Left colon (tissue), 2 donors: ENCODE data around the gene ARHGAP40. TPM values are rescaled to one million over a fixed set of nuclear protein-coding genes. Genes with fewer than 3 reads are reported as not detected.

Experiments
- ATAC-seq: fragments of 200-7000 bp; cut with Tn5 transposase; one replicate; pipeline ENCODE4 v1.9.1; 2020; ENCODE audit warnings: mild to moderate bottlenecking, moderate library complexity
- DNase-seq, 2 donors: peaks; one replicate each; pipeline ENCODE4 v3.0.0-alpha.2; 2020
- intact Hi-C, 2 donors: fragments of 100-400 bp; cut with DNase I in 1 of 2; cut with micrococcal nuclease in 1 of 2; formaldehyde crosslinking; loops; one replicate each; pipeline versions ENCODE4 v1.11.2 to v1.14.0; 2022; cut with DNase I, micrococcal nuclease
- total RNA-seq, 2 donors: library from RNA; stranded (reverse); fragmentation: NEBNext Ultra II Directional; extraction: Animal tissue kit (Norgen Biotek cat#: 25700); gene quantifications; one replicate each; pipeline ENCODE4 v1.2.1, GENCODE V29; 2021
- donor health status: DM: no; HTN: no; CAD: no.
- donor health status: DM: yes; HTN: yes; CAD: no.

Gene ARHGAP40
- total RNA-seq, 2 donors from 2014 or later = not detected

- intact Hi-C loops = no loop called here
- DNase-seq = no peak
- no peak for ATAC-seq
Observed at GRCh38 chr20:38642498-38642897, 40.9 kb downstream of the ARHGAP40 start.

DNA sequence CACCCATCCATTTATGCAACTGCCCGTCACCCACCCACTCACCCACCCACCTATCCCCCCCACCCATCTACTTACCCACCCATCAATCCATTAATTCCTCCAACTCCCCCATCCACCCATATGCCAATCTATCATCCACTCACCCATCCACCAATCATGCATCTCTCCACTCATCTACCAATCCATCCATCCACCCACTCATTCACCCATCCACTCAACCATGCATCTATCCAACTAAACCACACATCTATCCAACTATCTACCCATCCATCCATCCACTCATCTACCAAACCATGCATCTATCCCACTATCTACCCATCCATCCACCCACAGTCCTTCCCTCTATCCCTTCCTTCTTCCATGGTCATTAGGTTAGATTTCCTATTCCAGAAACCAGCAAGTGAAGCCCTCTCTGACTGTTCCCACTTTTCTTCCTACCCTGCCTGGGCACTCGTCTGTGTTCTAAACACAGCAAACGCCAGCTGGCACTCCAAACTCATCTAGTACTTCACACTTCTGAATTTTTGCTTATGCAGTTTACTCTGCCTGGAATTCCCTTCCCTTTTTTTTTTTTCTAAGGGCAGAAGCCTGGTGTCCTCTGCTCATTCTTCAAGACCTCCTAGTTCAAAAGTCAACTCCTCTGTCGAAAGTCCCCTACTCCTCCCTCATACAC, 43.1 kb downstream of the ARHGAP40 start:
- DNase-seq (no peak), ATAC-seq (no peak)
- intact Hi-C loops = no loop called here

DNA sequence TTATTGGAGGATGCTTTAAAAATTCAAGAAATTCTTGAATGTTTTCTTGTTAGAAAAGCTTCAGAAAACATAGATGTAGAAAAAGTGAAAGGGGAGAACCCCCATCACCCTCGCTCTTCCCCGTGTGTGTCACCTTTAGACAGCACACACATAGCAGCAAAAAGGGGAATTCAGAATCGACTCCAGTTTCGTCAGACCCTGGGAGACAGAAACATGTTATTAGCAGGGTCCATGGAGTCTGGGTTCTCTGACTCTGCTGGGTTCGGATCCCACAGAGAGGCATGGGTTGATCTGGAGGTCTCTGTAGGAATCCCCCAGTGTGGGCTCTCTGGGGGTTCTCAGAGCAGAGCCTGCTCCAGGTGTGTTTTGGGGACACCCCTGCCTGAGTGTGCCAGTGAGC, 43.7 kb downstream of the ARHGAP40 start:
- ATAC-seq (no peak), DNase-seq (no peak)
- intact Hi-C loops = no loop called here

DNA sequence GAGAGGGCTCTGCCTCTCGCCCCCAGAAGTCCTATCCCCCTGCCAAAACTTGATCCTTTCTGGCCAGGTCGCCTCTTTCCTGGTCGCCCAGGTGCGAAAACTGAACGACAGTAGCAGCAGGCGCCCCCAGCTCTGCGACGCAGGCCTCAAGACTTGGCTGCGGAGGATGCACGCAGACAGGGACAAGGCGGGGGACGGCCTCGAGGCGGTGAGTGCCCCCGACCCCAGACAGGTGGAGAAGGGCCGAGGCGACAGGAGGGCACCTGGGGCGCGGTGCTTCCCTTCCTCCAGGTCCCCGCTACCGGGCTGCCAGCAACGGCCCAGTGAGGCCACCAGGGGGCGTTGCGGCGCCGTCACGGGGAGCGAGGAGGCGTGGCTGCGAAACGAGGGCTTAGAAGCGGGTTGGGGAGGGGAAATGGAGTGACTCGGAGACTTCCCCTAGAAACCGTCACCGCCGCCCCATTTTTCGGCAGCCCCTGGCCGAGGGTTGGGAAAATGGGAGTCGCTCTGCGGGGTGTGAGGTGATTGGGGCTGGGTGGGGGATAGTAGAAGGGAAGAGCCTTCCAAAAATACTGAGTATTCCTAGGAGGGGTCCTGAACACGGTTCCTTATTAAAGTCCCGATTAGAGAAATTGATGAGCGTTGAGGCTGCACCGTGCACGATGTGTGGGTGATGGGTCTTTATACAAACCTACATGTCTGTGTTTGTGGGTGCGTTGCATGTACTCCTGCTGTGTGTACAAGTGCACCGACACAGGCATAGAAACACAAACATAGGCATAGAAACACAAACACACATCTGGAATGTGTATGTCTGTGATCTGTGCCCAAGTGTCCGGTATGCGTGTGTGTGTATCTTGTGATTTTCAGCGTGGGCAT, 44.6 kb downstream of the ARHGAP40 start:
- DNase-seq = peak; percentile 59 to 79
- intact Hi-C loops = no loop called here
- ATAC-seq = peak; percentile 97

- DNase-seq (no peak), ATAC-seq (peak; percentile 39)
- intact Hi-C loops = no loop called here
Observed at GRCh38 chr20:38649275-38649891, 47.8 kb downstream of the ARHGAP40 start.

- ATAC-seq (no peak), DNase-seq (no peak)
- intact Hi-C loops = loop anchor here (5.0 to 10.0 kb wide), 2 partner anchors 85 to 242 kb away; no protein-coding TSS in a partner anchor
Observed at GRCh38 chr20:38650010-38650409, 48.4 kb downstream of the ARHGAP40 start.

DNA sequence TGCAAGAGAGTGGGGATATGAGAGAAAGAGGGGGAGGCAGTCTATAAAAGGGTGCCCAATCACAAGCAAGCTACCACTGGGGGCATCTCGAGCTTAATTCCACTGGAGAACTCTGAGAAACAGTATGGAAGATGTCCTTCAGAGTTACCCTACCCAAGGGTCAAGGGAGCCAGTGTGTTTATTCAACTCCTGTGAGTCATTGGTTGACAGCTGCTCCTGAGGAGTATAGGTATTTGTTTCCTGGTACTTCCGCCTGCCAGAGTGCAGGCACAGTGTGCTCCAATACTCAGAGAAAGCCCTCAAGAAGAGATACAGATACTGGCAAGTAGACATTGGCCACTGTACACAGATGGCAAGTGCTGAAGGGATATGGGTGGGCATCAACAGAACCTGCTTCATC, 49.5 kb downstream of the ARHGAP40 start:
- ATAC-seq (no peak), DNase-seq (no peak)
- intact Hi-C loops = loop anchor here (5.0 to 10.0 kb wide), 2 partner anchors 84 to 241 kb away; no protein-coding TSS in a partner anchor

GRCh38 chr20:38651562-38651961, 50.0 kb downstream of the ARHGAP40 start:
- ATAC-seq (no peak), DNase-seq (no peak)
- intact Hi-C loops = loop anchor here (5.0 to 10.0 kb wide), 2 partner anchors 83 to 241 kb away; no protein-coding TSS in a partner anchor

DNA sequence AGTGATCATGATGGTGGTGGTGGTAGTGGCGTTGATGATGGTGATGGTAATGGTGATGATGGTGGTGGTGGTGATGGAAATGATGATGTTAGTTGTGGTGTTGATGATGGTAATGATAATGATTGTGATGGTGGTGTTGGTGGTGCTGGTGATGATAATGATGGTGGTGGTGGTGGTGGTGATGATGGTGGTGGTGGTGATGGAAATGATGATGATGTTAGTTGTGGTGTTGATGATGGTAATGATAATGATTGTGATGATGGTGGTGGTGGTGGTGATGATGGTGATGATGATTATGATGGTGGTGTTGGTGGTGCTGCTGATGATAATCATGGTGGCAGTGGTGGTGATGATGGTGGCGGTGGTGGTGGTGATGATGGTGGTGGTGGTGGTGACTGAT, 51.4 kb downstream of the ARHGAP40 start:
- intact Hi-C loops = loop anchor here (5.0 to 10.0 kb wide), 2 partner anchors 82 to 239 kb away; no protein-coding TSS in a partner anchor
- ATAC-seq = no peak
- DNase-seq = no peak

DNA sequence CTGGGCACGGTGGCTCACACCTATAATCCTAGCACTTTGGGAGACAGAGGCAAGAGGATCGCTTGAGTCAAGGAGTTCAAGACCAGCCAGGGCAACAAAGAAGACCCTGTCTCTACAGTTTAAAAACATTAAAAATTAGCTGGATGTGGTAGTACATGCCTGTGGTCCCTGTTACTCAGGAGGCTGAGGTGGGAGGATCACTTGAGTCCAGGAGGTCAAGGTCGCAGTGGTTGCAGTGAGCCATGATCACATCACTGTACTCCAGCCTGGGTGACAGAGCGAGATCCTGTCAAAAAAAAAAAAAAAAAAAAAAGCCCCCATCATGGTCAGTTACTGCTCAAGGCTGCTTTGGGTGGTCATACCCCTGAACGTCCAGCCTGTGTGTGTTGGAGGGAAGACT, 55.8 kb downstream of the ARHGAP40 start:
- DNase-seq (no peak), ATAC-seq (no peak)
- intact Hi-C loops = loop anchor here in 1 of 2 donors (10.0 kb wide), 1 partner anchor 77 kb away; no protein-coding TSS in a partner anchor

DNA sequence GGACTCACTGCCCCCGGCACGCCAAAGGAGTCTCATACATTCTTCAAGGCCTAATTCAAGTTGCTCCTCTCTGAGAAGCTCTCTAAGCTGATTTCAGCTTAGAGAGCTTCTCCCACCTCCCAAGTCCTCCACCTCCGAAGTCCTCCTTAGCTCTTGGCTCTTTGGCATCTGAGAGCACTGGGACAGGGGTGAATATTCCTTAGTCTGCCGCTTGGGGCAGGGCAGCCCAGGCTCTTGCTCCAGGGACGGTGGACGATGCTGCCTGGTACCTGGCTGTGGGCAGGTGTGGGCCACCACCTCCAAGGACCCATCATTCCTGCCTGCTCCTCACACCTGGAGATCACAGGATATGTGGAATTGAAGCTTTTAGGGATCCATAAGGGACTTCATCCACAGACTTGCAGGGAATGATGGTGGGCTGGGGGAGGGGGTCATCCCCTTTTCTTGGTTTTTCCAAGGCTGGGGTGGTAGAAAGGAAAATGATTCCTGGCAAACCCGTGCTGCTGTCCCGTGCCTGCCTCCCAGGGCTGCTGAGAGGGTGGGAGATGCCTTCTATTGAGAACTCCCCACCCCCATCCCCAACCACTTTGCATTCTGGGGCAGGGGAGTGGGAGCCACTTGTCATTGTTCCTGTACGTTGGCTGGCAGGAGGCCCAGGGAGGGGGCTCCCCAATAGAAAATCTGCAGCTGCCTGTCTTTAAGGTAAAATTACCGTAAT, 57.4 kb downstream of the ARHGAP40 start:
- peak in 1 of 2 donors; percentile 16 for DNase-seq
- intact Hi-C loops = loop anchor here in 1 of 2 donors (10.0 kb wide), 1 partner anchor 76 kb away; no protein-coding TSS in a partner anchor
- peak; percentile 72 for ATAC-seq

DNA sequence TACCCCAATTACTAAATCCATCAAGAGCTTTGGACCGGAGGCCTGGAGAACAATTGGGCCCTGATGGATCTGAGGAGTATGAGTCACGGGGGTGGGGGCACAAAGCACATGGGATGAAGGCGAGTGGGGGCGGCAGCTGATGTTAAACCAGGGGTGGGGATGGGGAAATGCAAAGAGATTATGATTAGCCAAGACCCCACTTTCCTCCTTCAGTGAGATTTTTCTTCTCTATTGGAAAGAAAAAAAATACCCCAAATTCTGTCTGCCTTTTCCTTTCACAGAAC, 57.9 kb downstream of the ARHGAP40 start:
- ATAC-seq (no peak), DNase-seq (no peak)
- intact Hi-C loops = loop anchor here in 1 of 2 donors (10.0 kb wide), 1 partner anchor 75 kb away; no protein-coding TSS in a partner anchor

DNA sequence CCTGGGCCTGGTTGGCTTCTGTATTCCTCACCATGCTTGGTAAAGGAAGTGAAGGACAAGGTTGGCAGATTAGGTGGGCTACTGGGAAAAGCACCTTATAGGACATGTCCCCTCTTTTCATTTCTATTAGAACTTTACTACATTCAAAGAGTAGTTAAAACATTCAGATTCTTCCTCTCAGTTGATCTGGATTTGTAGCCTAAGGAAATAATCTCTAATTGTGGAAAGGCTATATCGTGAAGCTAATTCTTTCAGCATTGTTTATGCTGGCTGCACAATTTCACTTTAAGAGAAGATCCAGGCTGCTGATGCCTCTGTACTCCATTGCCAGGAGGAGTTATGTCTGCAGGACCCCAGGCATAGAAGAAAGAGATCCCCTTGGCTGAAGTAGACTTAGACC, 58.8 kb downstream of the ARHGAP40 start:
- intact Hi-C loops = no loop called here
- DNase-seq = no peak
- no peak for ATAC-seq

GRCh38 chr20:38663660-38664059, 62.1 kb downstream of the ARHGAP40 start:
- no peak for DNase-seq
- no peak for ATAC-seq
- intact Hi-C loops = no loop called here

GRCh38 chr20:38664284-38664683, 62.7 kb downstream of the ARHGAP40 start:
- no peak for ATAC-seq
- intact Hi-C loops = no loop called here
- no peak for DNase-seq

DNA sequence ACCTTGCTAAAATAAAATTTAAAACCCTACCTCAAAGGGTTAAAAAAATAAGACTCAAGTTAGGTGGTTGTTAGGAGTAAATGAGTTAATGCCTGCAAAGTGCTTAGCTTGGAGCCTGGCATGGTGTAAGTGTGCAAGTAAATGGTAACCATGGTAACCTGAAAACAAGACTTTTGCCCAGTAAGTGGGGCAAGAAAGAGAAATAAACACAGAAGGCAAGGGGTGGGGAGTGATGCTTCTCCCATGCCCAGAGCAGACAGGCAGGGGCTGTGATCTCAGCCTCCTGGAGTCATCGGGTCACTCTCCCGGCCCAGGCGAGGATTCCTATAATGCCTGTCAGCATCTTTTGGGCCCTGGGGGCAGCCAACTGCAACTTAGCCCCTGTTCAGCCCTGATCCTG, 63.5 kb downstream of the ARHGAP40 start:
- ATAC-seq (no peak), DNase-seq (no peak)
- intact Hi-C loops = no loop called here

DNA sequence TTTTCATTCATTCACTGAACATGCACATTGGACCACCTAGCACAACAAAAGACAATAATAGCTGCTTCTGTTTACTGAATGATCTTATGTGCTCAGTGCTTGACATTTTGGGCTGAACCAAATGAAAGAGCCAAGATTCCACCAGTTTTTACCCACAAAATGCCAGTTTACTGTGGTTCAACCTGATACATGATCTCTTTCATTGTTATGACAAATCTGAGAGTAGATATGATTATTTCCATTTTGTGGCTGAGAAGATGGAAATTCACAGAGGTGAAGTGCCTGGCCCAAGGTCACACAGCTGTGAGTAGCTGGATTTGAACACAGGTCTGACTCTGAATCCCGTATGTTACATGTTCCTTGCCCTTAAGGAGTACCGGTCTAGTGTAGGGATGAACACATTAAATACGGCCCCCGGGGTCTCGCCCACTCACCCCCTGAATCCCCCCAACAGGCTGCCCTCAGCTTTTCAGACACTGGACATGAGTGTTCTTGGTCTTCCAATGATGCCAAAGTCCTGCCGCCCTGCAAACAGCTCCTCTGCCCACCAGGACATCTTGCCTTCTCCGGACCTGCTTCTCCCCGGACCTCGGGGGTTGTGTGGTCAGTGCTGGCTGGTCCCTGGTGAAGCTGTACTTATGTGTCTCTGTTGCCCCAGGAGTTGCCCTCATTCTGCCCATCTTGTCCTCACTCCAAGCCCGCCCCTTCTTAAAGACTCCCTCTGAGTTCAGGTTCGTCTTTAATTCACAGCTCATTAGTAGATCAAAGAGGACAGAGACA, 64.1 kb downstream of the ARHGAP40 start:
- intact Hi-C loops = no loop called here
- DNase-seq (no peak), ATAC-seq (no peak)

- no peak for DNase-seq
- ATAC-seq = no peak
- intact Hi-C loops = no loop called here
Observed at GRCh38 chr20:38667417-38667956, 65.9 kb downstream of the ARHGAP40 start.
